AG04450 (cell line): ENCODE results near the gene RHOV. TPM values are rescaled to one million over a fixed set of nuclear protein-coding genes. Genes with fewer than 3 reads are reported as not detected.

Experiments
- CTCF ChIA-PET: fragments of 300-600, 350-600 bp; formaldehyde crosslinking; extraction: SDS; loops from one replicate; lab custom pipeline; 2022; ENCODE audit warnings: antibody characterized with exemption, inconsistent platforms; lab: Charles Lee
- POLR2A ChIA-PET: fragments of 350-600 bp; formaldehyde crosslinking; extraction: SDS; loops from one replicate; lab custom pipeline; 2021; ENCODE audit warnings: antibody characterized with exemption, inconsistent platforms; lab: Yijun Ruan, JAX
- DNase-seq: peaks from one replicate; pipeline ENCODE4 v3.0.0-alpha.2; 2011; ENCODE audit warnings: low read depth, low spot score
- H3K27ac ChIP-seq: one replicate; pipeline ENCODE4 v1.5.1; 2012; ENCODE audit warnings: low read depth, low read length, control low read depth
- H3K27me3 ChIP-seq: one replicate; pipeline ENCODE4 v1.6.0; 2012; ENCODE audit warnings: low read length; ENCODE audit not compliant: control insufficient read depth, insufficient read depth
- H3K4me3 ChIP-seq: 2 replicates; pipeline ENCODE4 v1.5.1; 2011; ENCODE audit warnings: mild to moderate bottlenecking, low read depth, low read length, control low read depth
- H3K9me3 ChIP-seq: 2 replicates; pipeline ENCODE4 v1.5.1; 2012; ENCODE audit warnings: low read length; ENCODE audit not compliant: control insufficient read depth, insufficient read depth
- polyA plus RNA-seq: library from polyadenylated mRNA; depleted of rRNA; stranded (reverse); fragments of >200 nt; gene quantifications from 2 replicates; pipeline ENCODE4 v1.2.3, GENCODE V29; 2011
- TF ChIP-seq, protein P1 (sequence below): IDR thresholded peaks from 2 replicates; pipeline ENCODE4 v1.5.1; 2011; ENCODE audit warnings: low read depth, low read length, control low read depth, inconsistent platforms

The RHOV gene
- polyA plus RNA-seq, 1 experiment = 0.04 TPM

DNA sequence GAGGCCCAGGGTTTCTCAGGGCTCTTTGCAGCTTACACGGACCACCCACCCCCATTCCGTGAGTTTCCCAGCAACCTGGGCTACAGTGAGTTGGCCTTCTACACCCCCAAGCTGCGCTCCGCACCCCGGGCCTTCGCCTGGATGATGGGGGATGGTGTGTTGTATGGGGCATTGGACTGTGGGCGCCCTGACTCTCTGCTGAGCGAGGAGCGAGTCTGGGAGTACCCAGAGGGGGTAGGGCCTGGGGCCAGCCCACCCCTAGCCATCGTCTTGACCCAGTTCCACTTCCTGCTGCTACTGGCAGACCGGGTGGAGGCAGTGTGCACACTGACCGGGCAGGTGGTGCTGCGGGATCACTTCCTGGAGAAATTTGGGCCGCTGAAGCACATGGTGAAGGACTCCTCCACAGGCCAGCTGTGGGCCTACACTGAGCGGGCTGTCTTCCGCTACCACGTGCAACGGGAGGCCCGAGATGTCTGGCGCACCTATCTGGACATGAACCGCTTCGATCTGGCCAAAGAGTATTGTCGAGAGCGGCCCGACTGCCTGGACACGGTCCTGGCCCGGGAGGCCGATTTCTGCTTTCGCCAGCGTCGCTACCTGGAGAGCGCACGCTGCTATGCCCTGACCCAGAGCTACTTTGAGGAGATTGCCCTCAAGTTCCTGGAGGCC is 25.6 kb upstream of the RHOV start:
- CTCF ChIA-PET = interaction anchor here (0.9 to 1.8 kb wide), 2 partner anchors 8 to 284 kb away, joined by 3 to 7 read pairs; no protein-coding TSS in a partner anchor
- no peaks in the 10 kb centered on the region; the same call in 1 of the 2 replicates for H3K9me3 ChIP-seq

DNA sequence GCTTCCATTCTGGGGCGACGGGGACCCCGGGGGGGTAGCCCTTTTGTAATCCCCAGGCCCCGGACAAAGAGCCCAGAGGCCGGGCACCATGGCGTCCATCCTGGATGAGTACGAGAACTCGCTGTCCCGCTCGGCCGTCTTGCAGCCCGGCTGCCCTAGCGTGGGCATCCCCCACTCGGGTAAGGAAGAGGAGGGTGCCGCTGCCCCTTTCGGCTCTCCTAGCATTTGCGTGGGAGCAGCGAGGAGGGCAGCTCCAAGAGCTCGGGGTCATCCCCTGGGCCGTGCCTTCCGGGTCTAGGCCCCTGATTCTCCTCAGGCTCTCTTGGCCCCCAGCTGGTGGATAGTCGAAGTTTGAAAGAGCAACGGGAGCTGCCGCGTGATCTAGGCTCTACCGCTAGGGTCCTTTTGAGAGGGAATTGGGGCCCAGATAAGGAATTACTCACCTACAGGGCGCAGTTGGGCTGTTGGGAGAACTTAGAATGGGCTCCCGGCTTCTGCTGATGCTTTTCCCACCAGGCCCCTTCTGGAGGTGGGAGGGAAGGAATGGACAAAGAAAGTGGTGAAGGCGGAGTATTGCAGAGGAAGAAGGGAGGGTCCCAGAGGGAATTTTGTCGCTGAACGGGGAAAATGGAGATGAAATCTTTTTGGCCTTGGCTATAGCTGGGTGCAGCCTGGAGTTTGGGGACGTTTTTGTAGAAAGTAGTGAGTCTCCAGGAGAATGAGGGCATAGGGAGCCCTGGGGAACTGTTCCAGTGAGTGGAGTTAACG is 20.8 kb upstream of the RHOV start:
- DNase-seq = peak; percentile 66
- Histone ChIP-seq H3K9me3 (no peaks in the 10 kb centered on the region; the same call in 1 of the 2 replicates), H3K4me3 (peak overlapping the region; percentile 87), H3K27me3 (no peaks in the 10 kb centered on the region), H3K27ac (peak overlapping the region; percentile 96)
- TF ChIP-seq, protein P1, sequence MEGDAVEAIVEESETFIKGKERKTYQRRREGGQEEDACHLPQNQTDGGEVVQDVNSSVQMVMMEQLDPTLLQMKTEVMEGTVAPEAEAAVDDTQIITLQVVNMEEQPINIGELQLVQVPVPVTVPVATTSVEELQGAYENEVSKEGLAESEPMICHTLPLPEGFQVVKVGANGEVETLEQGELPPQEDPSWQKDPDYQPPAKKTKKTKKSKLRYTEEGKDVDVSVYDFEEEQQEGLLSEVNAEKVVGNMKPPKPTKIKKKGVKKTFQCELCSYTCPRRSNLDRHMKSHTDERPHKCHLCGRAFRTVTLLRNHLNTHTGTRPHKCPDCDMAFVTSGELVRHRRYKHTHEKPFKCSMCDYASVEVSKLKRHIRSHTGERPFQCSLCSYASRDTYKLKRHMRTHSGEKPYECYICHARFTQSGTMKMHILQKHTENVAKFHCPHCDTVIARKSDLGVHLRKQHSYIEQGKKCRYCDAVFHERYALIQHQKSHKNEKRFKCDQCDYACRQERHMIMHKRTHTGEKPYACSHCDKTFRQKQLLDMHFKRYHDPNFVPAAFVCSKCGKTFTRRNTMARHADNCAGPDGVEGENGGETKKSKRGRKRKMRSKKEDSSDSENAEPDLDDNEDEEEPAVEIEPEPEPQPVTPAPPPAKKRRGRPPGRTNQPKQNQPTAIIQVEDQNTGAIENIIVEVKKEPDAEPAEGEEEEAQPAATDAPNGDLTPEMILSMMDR = peak; percentile 72
- POLR2A ChIA-PET = interaction anchor here (0.6 to 1.8 kb wide), 15 partner anchors 11 to 326 kb away, joined by 3 to 14 read pairs (median 3); partner anchors contain the start of genes CHAC1, RAD51 and RPUSD2
- CTCF ChIA-PET = interaction anchor here (0.6 to 3.1 kb wide), 34 partner anchors 10 to 336 kb away, joined by 3 to 121 read pairs (median 5); partner anchors contain the start of genes CCDC32, CHP1, RAD51 and RHOV

More for the DNA sequence above, 25.6 kb upstream of the RHOV start:
- TF ChIP-seq, protein P1 = no peak
- Histone ChIP-seq H3K27ac (no peak overlapping the region), H3K4me3 (no peak overlapping the region), H3K27me3 (no peaks in the 10 kb centered on the region)
- POLR2A ChIA-PET = interaction anchor here (1.3 kb wide), 1 partner anchor 216 kb away, joined by 3 read pairs; the partner anchor contains the start of gene INO80
- DNase-seq = no peak

DNA sequence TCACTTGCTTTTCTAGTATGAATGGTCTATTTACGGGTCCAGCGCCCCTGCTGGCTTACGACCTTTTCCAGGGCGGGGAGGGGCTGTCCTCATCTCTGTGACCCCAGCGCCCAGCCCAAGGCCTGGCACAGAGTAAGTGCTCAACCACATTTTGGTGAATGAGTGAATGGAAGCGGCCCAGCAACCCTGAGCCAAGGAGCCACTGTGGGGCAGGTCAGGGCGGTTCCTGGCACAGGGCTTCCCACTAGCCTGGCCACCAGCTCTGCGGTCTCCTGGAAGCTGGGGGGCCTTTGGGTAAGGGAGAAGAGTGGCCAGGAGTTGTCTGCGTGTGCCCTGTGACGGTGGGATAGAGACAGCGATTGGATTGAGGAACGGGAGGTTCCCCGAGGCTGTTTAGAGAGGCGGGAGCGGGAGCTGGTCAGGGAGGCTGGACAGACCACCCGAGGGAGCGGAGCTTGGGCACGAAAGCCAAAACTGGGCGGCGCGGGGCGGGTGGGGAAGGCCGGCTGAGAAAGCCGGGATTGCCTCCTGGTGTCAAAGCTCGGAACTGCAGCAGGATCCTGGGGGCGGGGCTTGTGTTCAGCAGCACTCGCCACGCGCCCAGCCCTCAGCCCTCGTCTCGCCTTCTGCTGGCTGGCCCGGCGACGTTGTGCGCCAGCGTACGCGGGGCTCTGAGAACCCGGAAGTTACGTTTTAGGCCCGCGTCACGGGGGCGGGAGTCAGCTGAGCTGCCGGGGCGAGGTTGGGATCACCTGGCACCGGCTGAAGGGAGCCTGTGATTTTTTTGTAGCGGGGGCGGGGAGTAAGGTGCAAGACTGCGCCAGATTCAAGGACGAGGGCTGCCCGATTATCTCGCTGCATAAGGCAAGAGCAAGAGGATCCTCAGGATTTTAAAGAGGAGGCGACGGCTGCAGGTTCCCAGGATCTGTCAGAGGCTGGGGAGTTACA is 20.0 kb upstream of the RHOV start, which contains the start of gene VPS18:
Gene VPS18 (plus strand): TSS at position 718 of the 948 bp plus-strand sequence. CDS start 319 bp downstream, outside the sequence.
- TF ChIP-seq, protein P1 = peak; percentile 83
- peak; percentile 94 for DNase-seq
- H3K4me3 ChIP-seq = peak within 1 kb of the TSS; percentile 87
- peak within 1 kb of the TSS; percentile 96 for H3K27ac ChIP-seq
- no peaks in the 10 kb centered on the region; the same call in 1 of the 2 replicates for H3K9me3 ChIP-seq
- POLR2A ChIA-PET = interaction anchor here (0.6 to 1.8 kb wide), 14 partner anchors 12 to 325 kb away, joined by 3 to 14 read pairs (median 4); partner anchors contain the start of genes CHAC1, RAD51 and RPUSD2
- CTCF ChIA-PET = interaction anchor here (0.6 to 3.1 kb wide), 36 partner anchors 10 to 470 kb away, joined by 3 to 121 read pairs (median 4); partner anchors contain the start of genes CCDC32, RAD51, RHOV and RPUSD2
- no peaks in the 10 kb centered on the region for H3K27me3 ChIP-seq

DNA sequence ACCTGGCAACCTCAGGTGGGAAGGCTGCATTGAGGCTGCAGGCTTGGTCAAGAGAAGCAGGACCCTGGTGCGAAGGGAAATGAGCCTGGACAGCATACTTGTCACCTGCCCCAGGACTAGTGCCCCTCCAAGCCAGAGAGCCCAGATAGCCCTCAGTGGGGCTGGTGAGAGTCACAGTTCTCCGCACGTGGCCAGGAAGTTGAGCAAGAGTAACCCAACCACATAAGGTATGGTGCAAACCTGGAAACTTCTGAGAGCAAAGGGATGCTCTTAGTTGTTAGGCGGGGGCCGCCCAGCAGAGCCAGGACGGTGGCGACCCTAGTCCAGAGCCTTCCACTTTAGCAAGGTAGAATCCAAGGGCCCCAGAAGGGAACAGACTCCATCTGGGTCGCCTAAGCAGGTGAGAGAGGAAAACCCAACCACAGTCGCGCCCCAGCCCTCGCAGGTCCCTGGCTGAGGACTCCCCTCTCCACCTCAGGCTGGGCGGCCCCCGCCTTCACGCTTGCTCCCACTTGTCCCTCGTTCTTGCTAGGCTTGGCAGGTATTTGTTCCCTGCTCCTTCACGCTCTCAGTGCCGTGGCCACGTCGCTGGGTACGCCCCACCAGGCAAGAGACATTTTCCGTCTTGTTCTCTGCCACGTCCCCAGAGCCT is 19.1 kb upstream of the RHOV start:
- no peak for DNase-seq
- Histone ChIP-seq H3K9me3 (no peaks in the 10 kb centered on the region; the same call in 1 of the 2 replicates), H3K27me3 (no peaks in the 10 kb centered on the region), H3K27ac (no peak overlapping the region), H3K4me3 (no peak overlapping the region)
- ChIA-PET CTCF (interaction anchor here (0.6 to 9.7 kb wide), 23 partner anchors 11 to 375 kb away, joined by 3 to 171 read pairs (median 5); partner anchors contain the start of genes CCDC32 and RAD51), POLR2A (interaction anchor here (0.7 to 1.5 kb wide), 2 partner anchors 259 to 304 kb away, joined by 4 to 5 read pairs; no protein-coding TSS in a partner anchor)
- TF ChIP-seq, protein P1 = no peak
